HepG2 (cell line): Measurements from ENCODE around the gene GMFB. TPM values are rescaled to one million over a fixed set of nuclear protein-coding genes. Genes with fewer than 3 reads are reported as not detected.

Experiments
- ADNP ChIP-seq: sonication (generic); formaldehyde crosslinking; IDR thresholded peaks from 2 replicates; pipeline ENCODE4 v1.4.0; 2020; ENCODE audit warnings: missing genetic modification reagents
- AHR ChIP-seq: IDR thresholded peaks from 2 replicates; pipeline ENCODE4 v1.6.1; 2018; ENCODE audit warnings: missing genetic modification reagents, missing compliant biosample characterization
- ASH2L ChIP-seq: fragments of 300-600, 200-600 bp; sonication (generic); IDR thresholded peaks from 2 replicates; pipeline ENCODE4 v1.7.0; 2017; ENCODE audit warnings: low read depth, mild to moderate bottlenecking, moderate library complexity, mixed read lengths, low read length; ENCODE audit not compliant: insufficient read length
- ELF1 ChIP-seq: sonication (generic); formaldehyde crosslinking; IDR thresholded peaks from 2 replicates; pipeline ENCODE4 v1.4.0; 2020; ENCODE audit warnings: missing genetic modification reagents
- FIP1L1 ChIP-seq: fragments of 200-400 bp; formaldehyde crosslinking; IDR thresholded peaks from 2 replicates; pipeline ENCODE4 v1.6.1; 2018; ENCODE audit warnings: low read depth, mild to moderate bottlenecking, low read length, moderate library complexity, borderline replicate concordance; ENCODE audit not compliant: insufficient read depth
- GATAD2A ChIP-seq: IDR thresholded peaks from 2 replicates; pipeline ENCODE4 v1.6.1; 2016
- NFYB ChIP-seq: sonication (generic); formaldehyde crosslinking; IDR thresholded peaks from 2 replicates; pipeline ENCODE4 v1.4.0; 2020; ENCODE audit warnings: missing genetic modification reagents
- RNF2 ChIP-seq: fragments of 450-650 bp; conservative IDR thresholded peaks from 2 replicates; pipeline ENCODE4 v1.6.1; 2016; ENCODE audit warnings: low read depth
- SMAD9 ChIP-seq: sonication (generic); formaldehyde crosslinking; IDR thresholded peaks from 2 replicates; pipeline ENCODE4 v1.5.1; 2020; ENCODE audit warnings: mild to moderate bottlenecking, missing genetic modification reagents
- TGIF2 ChIP-seq: IDR thresholded peaks from 2 replicates; pipeline ENCODE4 v1.6.1; 2016; ENCODE audit warnings: control low read depth, missing compliant biosample characterization
- TRIM24 ChIP-seq: sonication (generic); formaldehyde crosslinking; IDR thresholded peaks from 2 replicates; pipeline ENCODE4 v1.8.0; 2022; ENCODE audit warnings: mild to moderate bottlenecking, missing genetic modification reagents
- ZNF33B ChIP-seq: sonication (generic); formaldehyde crosslinking; IDR thresholded peaks from 2 replicates; pipeline ENCODE4 v1.5.1; 2020; ENCODE audit warnings: mild to moderate bottlenecking, missing genetic modification reagents
- ZNF430 ChIP-seq: sonication (generic); formaldehyde crosslinking; IDR thresholded peaks from 2 replicates; pipeline ENCODE4 v1.9.0; 2021; ENCODE audit warnings: mild to moderate bottlenecking, missing genetic modification reagents
- ZNF501 ChIP-seq: sonication (generic); formaldehyde crosslinking; IDR thresholded peaks from 2 replicates; pipeline ENCODE4 v1.5.1; 2020; ENCODE audit warnings: mild to moderate bottlenecking, moderate library complexity, missing genetic modification reagents
- ZNF552 ChIP-seq: sonication (generic); formaldehyde crosslinking; IDR thresholded peaks from 2 replicates; pipeline ENCODE4 v1.9.0; 2022; ENCODE audit warnings: missing genetic modification reagents, mild to moderate bottlenecking, borderline replicate concordance
- ZNF629 ChIP-seq: sonication (generic); formaldehyde crosslinking; conservative IDR thresholded peaks from 2 replicates; pipeline ENCODE4 v1.5.0; 2020; ENCODE audit warnings: missing genetic modification reagents
- ZNF652 ChIP-seq: IDR thresholded peaks from 2 replicates; pipeline ENCODE4 v1.6.1; 2016; ENCODE audit warnings: low read depth, borderline replicate concordance
- ZNF773 ChIP-seq: sonication (generic); formaldehyde crosslinking; IDR thresholded peaks from 2 replicates; pipeline ENCODE4 v1.4.0; 2020; ENCODE audit warnings: missing genetic modification reagents, borderline replicate concordance
- polyA plus RNA-seq, 8 experiments: library from polyadenylated mRNA; depleted of rRNA in 3 of 8; stranded (reverse) in 7 of 8; unstranded in 1 of 8; fragments of >200 nt; fragmentation: Illumina TruSeq in 4 of 8; extraction: Trizol in 4 of 8; gene quantifications; 2 replicates each; pipeline versions ENCODE4 v1.2.1 to v1.2.3, GENCODE V29; 2011 to 2016; ENCODE audit warnings: low read depth in 4 of 8, missing spikeins in 1 of 8, mixed read lengths in 1 of 8; ENCODE audit not compliant: insufficient read depth in 1 of 8
- total RNA-seq, 5 experiments: library from RNA; depleted of rRNA; stranded (reverse); fragments of >200 nt; fragmentation: Illumina TruSeq; extraction: Trizol; gene quantifications; 2 replicates each; pipeline ENCODE4 v1.2.3, GENCODE V29; 2016; ENCODE audit warnings: low read depth in 1 of 5
- TF ChIP-seq, protein P1 (sequence below): sonication (generic); formaldehyde crosslinking; conservative IDR thresholded peaks from 2 replicates; pipeline ENCODE4 v1.8.0; 2022; ENCODE audit warnings: low read depth, missing genetic modification reagents
- TF ChIP-seq, protein P2 (sequence below): sonication (generic); formaldehyde crosslinking; IDR thresholded peaks from 2 replicates; pipeline ENCODE4 v1.4.0; 2020; ENCODE audit warnings: mild to moderate bottlenecking, missing genetic modification reagents
- TF ChIP-seq, protein P3 (sequence below): sonication (generic); formaldehyde crosslinking; IDR thresholded peaks from 2 replicates; pipeline ENCODE4 v1.4.0; 2020; ENCODE audit warnings: missing genetic modification reagents
- TF ChIP-seq, protein P4 (sequence below), 2 experiments: sonication (generic) in 1 of 2; formaldehyde crosslinking in 1 of 2; IDR thresholded peaks; 2 replicates each; pipeline versions ENCODE4 v1.4.0 to v1.6.1; 2018 to 2020; ENCODE audit warnings: missing genetic modification reagents in 2 of 2, borderline replicate concordance in 1 of 2, low read depth in 1 of 2, mild to moderate bottlenecking in 1 of 2, missing biosample characterization in 1 of 2
- TF ChIP-seq, protein P5 (sequence below): sonication (generic); formaldehyde crosslinking; IDR thresholded peaks from 2 replicates; pipeline ENCODE4 v1.4.0; 2020; ENCODE audit warnings: low read depth, mild to moderate bottlenecking, missing genetic modification reagents

The GMFB gene
- total and polyA plus RNA-seq, 2 of the 13 experiments (the other 11 are each of a cell fraction or from before 2014, with no cell fraction given), result 17.3 to 68.2 TPM

DNA sequence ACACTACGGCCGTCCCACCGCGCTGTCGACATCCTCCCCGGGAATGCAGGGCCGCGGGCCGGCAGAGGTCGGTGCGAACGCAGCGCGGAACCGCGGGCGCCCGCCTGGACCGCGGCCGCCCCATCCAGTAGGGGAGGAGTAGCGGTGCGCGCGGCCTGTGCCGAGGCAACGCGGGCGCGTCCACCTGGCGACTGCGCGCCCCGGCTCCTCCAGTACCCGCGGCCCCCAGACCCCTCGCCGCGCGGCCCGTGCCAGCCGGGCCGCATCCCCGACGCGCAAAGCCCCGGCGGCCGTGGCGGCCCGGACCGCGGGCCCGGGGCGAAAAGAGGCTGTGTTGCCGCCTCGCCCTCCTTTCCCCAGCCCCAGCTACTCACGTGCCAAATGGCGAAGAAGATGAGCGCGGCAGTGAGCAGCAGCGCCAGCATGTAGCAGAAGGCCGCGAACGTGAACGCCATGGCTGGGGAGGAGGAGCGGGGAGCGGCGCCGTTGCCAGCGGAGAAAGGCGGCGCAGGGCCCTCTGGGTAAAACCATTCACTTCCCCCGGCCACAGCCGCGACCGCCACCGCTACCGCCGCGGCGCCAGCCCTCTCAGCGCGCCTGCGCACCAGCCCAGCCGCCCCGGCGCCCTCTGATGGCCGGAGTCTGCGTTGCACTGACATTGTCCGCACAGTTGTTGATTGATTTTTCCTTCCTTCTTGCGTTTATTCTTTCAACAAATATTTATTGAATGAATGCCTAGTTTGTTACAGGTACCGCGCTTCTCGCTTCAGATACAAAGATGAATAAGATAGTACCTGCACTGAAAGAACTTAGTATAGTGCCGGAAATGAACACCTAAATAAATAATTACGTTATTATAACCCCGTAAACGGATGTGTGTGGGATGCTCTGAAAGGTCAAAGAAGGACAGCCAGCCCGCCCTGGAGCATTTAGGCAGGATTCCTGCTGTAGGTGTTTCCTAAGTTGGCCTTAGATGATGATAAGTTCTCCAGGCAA is 47.6 kb downstream of the GMFB start, which contains the start of gene CNIH1 (continued):
- TF ChIP-seq SMAD9 (CRISPR knock-in tag), result no peak
- TF ChIP-seq RNF2, result peak; percentile 95
- TF ChIP-seq ZNF430 (CRISPR knock-in tag), result peak; percentile 16; the same call in 1 of the 2 replicates
- TF ChIP-seq, protein P1, sequence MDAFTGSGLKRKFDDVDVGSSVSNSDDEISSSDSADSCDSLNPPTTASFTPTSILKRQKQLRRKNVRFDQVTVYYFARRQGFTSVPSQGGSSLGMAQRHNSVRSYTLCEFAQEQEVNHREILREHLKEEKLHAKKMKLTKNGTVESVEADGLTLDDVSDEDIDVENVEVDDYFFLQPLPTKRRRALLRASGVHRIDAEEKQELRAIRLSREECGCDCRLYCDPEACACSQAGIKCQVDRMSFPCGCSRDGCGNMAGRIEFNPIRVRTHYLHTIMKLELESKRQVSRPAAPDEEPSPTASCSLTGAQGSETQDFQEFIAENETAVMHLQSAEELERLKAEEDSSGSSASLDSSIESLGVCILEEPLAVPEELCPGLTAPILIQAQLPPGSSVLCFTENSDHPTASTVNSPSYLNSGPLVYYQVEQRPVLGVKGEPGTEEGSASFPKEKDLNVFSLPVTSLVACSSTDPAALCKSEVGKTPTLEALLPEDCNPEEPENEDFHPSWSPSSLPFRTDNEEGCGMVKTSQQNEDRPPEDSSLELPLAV (CRISPR knock-in tag), result no peak
- TF ChIP-seq GATAD2A (CRISPR knock-in tag), result peak; percentile 75
- no peak; the same call in 1 of the 2 replicates for TF ChIP-seq ZNF33B (CRISPR knock-in tag)
- TF ChIP-seq ZNF501, result no peak; the same call in 1 of the 2 replicates
- TF ChIP-seq TGIF2 (CRISPR knock-in tag), result peak; percentile 43; the same call in 1 of the 2 replicates
- TF ChIP-seq, protein P2, sequence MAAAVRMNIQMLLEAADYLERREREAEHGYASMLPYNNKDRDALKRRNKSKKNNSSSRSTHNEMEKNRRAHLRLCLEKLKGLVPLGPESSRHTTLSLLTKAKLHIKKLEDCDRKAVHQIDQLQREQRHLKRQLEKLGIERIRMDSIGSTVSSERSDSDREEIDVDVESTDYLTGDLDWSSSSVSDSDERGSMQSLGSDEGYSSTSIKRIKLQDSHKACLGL (CRISPR knock-in tag), result peak; percentile 81
- TF ChIP-seq ADNP (CRISPR knock-in tag), result no peak
- TF ChIP-seq, protein P3, sequence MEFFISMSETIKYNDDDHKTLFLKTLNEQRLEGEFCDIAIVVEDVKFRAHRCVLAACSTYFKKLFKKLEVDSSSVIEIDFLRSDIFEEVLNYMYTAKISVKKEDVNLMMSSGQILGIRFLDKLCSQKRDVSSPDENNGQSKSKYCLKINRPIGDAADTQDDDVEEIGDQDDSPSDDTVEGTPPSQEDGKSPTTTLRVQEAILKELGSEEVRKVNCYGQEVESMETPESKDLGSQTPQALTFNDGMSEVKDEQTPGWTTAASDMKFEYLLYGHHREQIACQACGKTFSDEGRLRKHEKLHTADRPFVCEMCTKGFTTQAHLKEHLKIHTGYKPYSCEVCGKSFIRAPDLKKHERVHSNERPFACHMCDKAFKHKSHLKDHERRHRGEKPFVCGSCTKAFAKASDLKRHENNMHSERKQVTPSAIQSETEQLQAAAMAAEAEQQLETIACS (CRISPR knock-in tag), result peak; percentile 91
- TF ChIP-seq ZNF629, result no peak
- no peak for TF ChIP-seq TRIM24 (CRISPR knock-in tag)
- TF ChIP-seq, protein P4, sequence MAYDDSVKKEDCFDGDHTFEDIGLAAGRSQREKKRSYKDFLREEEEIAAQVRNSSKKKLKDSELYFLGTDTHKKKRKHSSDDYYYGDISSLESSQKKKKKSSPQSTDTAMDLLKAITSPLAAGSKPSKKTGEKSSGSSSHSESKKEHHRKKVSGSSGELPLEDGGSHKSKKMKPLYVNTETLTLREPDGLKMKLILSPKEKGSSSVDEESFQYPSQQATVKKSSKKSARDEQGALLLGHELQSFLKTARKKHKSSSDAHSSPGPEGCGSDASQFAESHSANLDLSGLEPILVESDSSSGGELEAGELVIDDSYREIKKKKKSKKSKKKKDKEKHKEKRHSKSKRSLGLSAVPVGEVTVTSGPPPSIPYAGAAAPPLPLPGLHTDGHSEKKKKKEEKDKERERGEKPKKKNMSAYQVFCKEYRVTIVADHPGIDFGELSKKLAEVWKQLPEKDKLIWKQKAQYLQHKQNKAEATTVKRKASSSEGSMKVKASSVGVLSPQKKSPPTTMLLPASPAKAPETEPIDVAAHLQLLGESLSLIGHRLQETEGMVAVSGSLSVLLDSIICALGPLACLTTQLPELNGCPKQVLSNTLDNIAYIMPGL (CRISPR knock-in tag; IDR thresholded peaks at IDR 0.05; ENCODE audit: borderline replicate concordance in 1 of 2, low read depth in 1 of 2), result peak; percentile 82 to 87
- TF ChIP-seq ZNF652 (CRISPR knock-in tag), result no peak
- TF ChIP-seq ASH2L, result peak; percentile 91
- TF ChIP-seq ELF1 (CRISPR knock-in tag), result no peak
- TF ChIP-seq FIP1L1, result 0 out of 2 replicates have a peak, but pooled peaks have one; percentile 34
- no peak for TF ChIP-seq ZNF773 (CRISPR knock-in tag)
- TF ChIP-seq, protein P5, sequence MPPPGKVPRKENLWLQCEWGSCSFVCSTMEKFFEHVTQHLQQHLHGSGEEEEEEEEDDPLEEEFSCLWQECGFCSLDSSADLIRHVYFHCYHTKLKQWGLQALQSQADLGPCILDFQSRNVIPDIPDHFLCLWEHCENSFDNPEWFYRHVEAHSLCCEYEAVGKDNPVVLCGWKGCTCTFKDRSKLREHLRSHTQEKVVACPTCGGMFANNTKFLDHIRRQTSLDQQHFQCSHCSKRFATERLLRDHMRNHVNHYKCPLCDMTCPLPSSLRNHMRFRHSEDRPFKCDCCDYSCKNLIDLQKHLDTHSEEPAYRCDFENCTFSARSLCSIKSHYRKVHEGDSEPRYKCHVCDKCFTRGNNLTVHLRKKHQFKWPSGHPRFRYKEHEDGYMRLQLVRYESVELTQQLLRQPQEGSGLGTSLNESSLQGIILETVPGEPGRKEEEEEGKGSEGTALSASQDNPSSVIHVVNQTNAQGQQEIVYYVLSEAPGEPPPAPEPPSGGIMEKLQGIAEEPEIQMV (CRISPR knock-in tag), result peak; percentile 67; the same call in 1 of the 2 replicates
- TF ChIP-seq NFYB (CRISPR knock-in tag), result no peak
- peak; percentile 86; the same call in 1 of the 2 replicates for TF ChIP-seq AHR (CRISPR knock-in tag)
- no peak for TF ChIP-seq ZNF552 (CRISPR knock-in tag)
